GM23338 (cell line): ENCODE data around the gene S100A1. TPM values are rescaled to one million over a fixed set of nuclear protein-coding genes. Genes with fewer than 3 reads are reported as not detected.

Experiments
- ATAC-seq: fragments of 200-7000 bp; cut with Tn5 transposase; 3 replicates; pipeline ENCODE4 v1.9.1; 2020
- DNase-seq: peaks from one replicate; pipeline ENCODE4 v3.0.0-alpha.2; 2015; ENCODE audit warnings: low spot score
- H2AFZ ChIP-seq: fragments of 200-600 bp; sonication (generic); 2 replicates; pipeline ENCODE4 v1.8.0; 2016; ENCODE audit warnings: antibody characterized with exemption, mild to moderate bottlenecking, moderate library complexity
- H3F3A ChIP-seq: fragments of 200-600 bp; sonication (generic); replicated peaks from 2 replicates; pipeline ENCODE4 v1.8.0; 2017; ENCODE audit warnings: antibody characterized with exemption, mixed run types, low read depth
- H3K27ac ChIP-seq: fragments of 200-600 bp; sonication (generic); 2 replicates; pipeline ENCODE4 v1.6.1; 2016; ENCODE audit warnings: low read depth
- H3K27me3 ChIP-seq: fragments of 200-600 bp; sonication (generic); 2 replicates; pipeline ENCODE4 v1.8.0; 2016; ENCODE audit warnings: mild to moderate bottlenecking, mixed run types, moderate library complexity; ENCODE audit not compliant: insufficient read depth
- H3K36me3 ChIP-seq: fragments of 200-600 bp; sonication (generic); 2 replicates; pipeline ENCODE4 v1.8.0; 2016; ENCODE audit warnings: mild to moderate bottlenecking; ENCODE audit not compliant: insufficient read depth
- H3K4me1 ChIP-seq: fragments of 200-600 bp; sonication (generic); 2 replicates; pipeline ENCODE4 v1.8.0; 2016; ENCODE audit warnings: mild to moderate bottlenecking, moderate library complexity; ENCODE audit not compliant: insufficient read depth
- H3K4me2 ChIP-seq: fragments of 200-600 bp; sonication (generic); 2 replicates; pipeline ENCODE4 v1.7.1; 2017; ENCODE audit warnings: mixed run types
- H3K4me3 ChIP-seq: fragments of 200-600 bp; sonication (generic); 2 replicates; pipeline ENCODE4 v1.6.1; 2016; ENCODE audit warnings: mixed run types
- H3K79me2 ChIP-seq: fragments of 200-600 bp; sonication (generic); replicated peaks from 2 replicates; pipeline ENCODE4 v1.8.0; 2017; ENCODE audit warnings: mild to moderate bottlenecking; ENCODE audit not compliant: insufficient read depth
- H3K9me2 ChIP-seq: fragments of 200-600 bp; sonication (generic); 2 replicates; pipeline ENCODE4 v1.8.0; 2017; ENCODE audit not compliant: insufficient read depth
- H4K20me1 ChIP-seq: fragments of 200-600 bp; sonication (generic); replicated peaks from 2 replicates; pipeline ENCODE4 v1.8.0; 2017; ENCODE audit warnings: mild to moderate bottlenecking; ENCODE audit not compliant: insufficient read depth
- H3K27ac Mint-ChIP-seq: 2 replicates; pipeline ENCODE4 v1.8.0; 2020; ENCODE audit warnings: inconsistent platforms, mild to moderate bottlenecking, moderate library complexity, mixed read lengths
- H3K27me3 Mint-ChIP-seq: 3 replicates; pipeline ENCODE4 v1.8.0; 2022; ENCODE audit warnings: low read depth, mild to moderate bottlenecking, moderate library complexity, mixed read lengths, inconsistent platforms; ENCODE audit not compliant: insufficient read depth, poor library complexity
- H3K36me3 Mint-ChIP-seq: 3 replicates; pipeline ENCODE4 v1.8.0; 2021; ENCODE audit warnings: low read depth, mild to moderate bottlenecking, inconsistent platforms, moderate library complexity, mixed read lengths
- H3K4me1 Mint-ChIP-seq: 3 replicates; pipeline ENCODE4 v1.8.0; 2020; ENCODE audit warnings: mild to moderate bottlenecking, inconsistent platforms, mixed read lengths
- H3K4me3 Mint-ChIP-seq: 3 replicates; pipeline ENCODE4 v1.8.0; 2021; ENCODE audit warnings: moderate library complexity, mild to moderate bottlenecking, inconsistent platforms, mixed read lengths
- H3K9me3 Mint-ChIP-seq: 3 replicates; pipeline ENCODE4 v1.8.0; 2020; ENCODE audit warnings: moderate library complexity, mild to moderate bottlenecking, inconsistent platforms, mixed read lengths
- CREB1 ChIP-seq: fragments of 250-450 bp; sonication (Bioruptor Pico); IDR thresholded peaks from 2 replicates; pipeline ENCODE4 v1.5.0; 2020; ENCODE audit warnings: low read depth, mild to moderate bottlenecking, moderate library complexity
- JUNB ChIP-seq: IDR thresholded peaks from one replicate; pipeline ENCODE4 v1.6.1; 2016; ENCODE audit warnings: antibody characterized with exemption; ENCODE audit not compliant: unreplicated experiment
- ZNF331 ChIP-seq: fragments of 250-450 bp; sonication (Bioruptor Pico); IDR thresholded peaks from 2 replicates; pipeline ENCODE4 v1.5.0; 2020; ENCODE audit warnings: low read depth, mild to moderate bottlenecking, moderate library complexity
- ZNF462 ChIP-seq: fragments of 250-450 bp; sonication (Bioruptor Pico); IDR thresholded peaks from 2 replicates; pipeline ENCODE4 v1.5.0; 2020; ENCODE audit warnings: mild to moderate bottlenecking, moderate library complexity
- polyA plus RNA-seq: library from polyadenylated mRNA; unstranded; fragments of >200 nt; fragmentation: Nextera tagmentation; extraction: Ambion mirVana; gene quantifications from 2 replicates; pipeline ENCODE4 v1.2.1, GENCODE V29; 2016
- total RNA-seq: library from RNA; depleted of rRNA; stranded (reverse); fragments of >200 nt; shearing (Covaris generic); gene quantifications from 2 replicates; pipeline ENCODE4 v1.2.3, GENCODE V29; 2014
- TF ChIP-seq, protein P1 (sequence below): IDR thresholded peaks from 2 replicates; pipeline ENCODE4 v1.6.1; 2016; ENCODE audit warnings: antibody characterized with exemption
- TF ChIP-seq, protein P2 (sequence below), 2 experiments: fragments of 200-600 bp in 1 of 2; sonication (generic) in 1 of 2; conservative IDR thresholded peaks; 2 replicates each; pipeline versions ENCODE4 v1.5.1 to v1.6.1; 2016 to 2017; ENCODE audit warnings: antibody characterized with exemption in 2 of 2, low read depth in 2 of 2, mild to moderate bottlenecking in 2 of 2, moderate library complexity in 1 of 2
- TF ChIP-seq, protein P3 (sequence below): IDR thresholded peaks from one replicate; pipeline ENCODE4 v1.6.1; 2018; ENCODE audit warnings: antibody characterized with exemption; ENCODE audit not compliant: unreplicated experiment

S100A1 gene
- total and polyA plus RNA-seq, 2 experiments from 2014 or later, result 0.13 to 0.66 TPM

GRCh38 chr1:153612755-153613331 lies 15.4 kb upstream of the S100A1 start, which contains the start of gene S100A16 (continued):
- TF ChIP-seq, protein P1, sequence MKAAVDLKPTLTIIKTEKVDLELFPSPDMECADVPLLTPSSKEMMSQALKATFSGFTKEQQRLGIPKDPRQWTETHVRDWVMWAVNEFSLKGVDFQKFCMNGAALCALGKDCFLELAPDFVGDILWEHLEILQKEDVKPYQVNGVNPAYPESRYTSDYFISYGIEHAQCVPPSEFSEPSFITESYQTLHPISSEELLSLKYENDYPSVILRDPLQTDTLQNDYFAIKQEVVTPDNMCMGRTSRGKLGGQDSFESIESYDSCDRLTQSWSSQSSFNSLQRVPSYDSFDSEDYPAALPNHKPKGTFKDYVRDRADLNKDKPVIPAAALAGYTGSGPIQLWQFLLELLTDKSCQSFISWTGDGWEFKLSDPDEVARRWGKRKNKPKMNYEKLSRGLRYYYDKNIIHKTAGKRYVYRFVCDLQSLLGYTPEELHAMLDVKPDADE, result no peak
- TF ChIP-seq, protein P2, sequence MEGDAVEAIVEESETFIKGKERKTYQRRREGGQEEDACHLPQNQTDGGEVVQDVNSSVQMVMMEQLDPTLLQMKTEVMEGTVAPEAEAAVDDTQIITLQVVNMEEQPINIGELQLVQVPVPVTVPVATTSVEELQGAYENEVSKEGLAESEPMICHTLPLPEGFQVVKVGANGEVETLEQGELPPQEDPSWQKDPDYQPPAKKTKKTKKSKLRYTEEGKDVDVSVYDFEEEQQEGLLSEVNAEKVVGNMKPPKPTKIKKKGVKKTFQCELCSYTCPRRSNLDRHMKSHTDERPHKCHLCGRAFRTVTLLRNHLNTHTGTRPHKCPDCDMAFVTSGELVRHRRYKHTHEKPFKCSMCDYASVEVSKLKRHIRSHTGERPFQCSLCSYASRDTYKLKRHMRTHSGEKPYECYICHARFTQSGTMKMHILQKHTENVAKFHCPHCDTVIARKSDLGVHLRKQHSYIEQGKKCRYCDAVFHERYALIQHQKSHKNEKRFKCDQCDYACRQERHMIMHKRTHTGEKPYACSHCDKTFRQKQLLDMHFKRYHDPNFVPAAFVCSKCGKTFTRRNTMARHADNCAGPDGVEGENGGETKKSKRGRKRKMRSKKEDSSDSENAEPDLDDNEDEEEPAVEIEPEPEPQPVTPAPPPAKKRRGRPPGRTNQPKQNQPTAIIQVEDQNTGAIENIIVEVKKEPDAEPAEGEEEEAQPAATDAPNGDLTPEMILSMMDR (conservative IDR thresholded peaks at IDR 0.05; ENCODE audit: low read depth in 2 of 2), result no peak

- no peak overlapping the region for H3K27ac Mint-ChIP-seq
- peaks cover 53% of the 10 kb centered on the region for H3K4me1 Mint-ChIP-seq
- peaks cover 2% of the 10 kb centered on the region; the same call in 2 of the 3 replicates for H3K36me3 Mint-ChIP-seq
- Histone ChIP-seq H3K4me2 (peak overlapping the region; percentile 69; the same call in 1 of the 2 replicates), H3K36me3 (no peaks in the 10 kb centered on the region), H3K27ac (no peak overlapping the region), H3K27me3 (no peaks in the 10 kb centered on the region), H3F3A (no peaks in the 10 kb centered on the region; the same call in 1 of the 2 replicates), H3K4me3 (no peak overlapping the region), H3K79me2 (no peaks in the 10 kb centered on the region), H2AFZ (peak overlapping the region; percentile 85), H3K9me2 (no peaks in the 10 kb centered on the region), H4K20me1 (no peaks in the 10 kb centered on the region), H3K4me1 (peaks cover 26% of the 10 kb centered on the region)
- ATAC-seq, result no peak
- H3K4me3 Mint-ChIP-seq, result no peak overlapping the region
- DNase-seq, result no peak
- H3K27me3 Mint-ChIP-seq, result peaks cover 20% of the 10 kb centered on the region
- H3K9me3 Mint-ChIP-seq, result no peaks in the 10 kb centered on the region
- no peak for TF ChIP-seq ZNF331 (CRISPR knock-in tag)
- TF ChIP-seq, protein P3, sequence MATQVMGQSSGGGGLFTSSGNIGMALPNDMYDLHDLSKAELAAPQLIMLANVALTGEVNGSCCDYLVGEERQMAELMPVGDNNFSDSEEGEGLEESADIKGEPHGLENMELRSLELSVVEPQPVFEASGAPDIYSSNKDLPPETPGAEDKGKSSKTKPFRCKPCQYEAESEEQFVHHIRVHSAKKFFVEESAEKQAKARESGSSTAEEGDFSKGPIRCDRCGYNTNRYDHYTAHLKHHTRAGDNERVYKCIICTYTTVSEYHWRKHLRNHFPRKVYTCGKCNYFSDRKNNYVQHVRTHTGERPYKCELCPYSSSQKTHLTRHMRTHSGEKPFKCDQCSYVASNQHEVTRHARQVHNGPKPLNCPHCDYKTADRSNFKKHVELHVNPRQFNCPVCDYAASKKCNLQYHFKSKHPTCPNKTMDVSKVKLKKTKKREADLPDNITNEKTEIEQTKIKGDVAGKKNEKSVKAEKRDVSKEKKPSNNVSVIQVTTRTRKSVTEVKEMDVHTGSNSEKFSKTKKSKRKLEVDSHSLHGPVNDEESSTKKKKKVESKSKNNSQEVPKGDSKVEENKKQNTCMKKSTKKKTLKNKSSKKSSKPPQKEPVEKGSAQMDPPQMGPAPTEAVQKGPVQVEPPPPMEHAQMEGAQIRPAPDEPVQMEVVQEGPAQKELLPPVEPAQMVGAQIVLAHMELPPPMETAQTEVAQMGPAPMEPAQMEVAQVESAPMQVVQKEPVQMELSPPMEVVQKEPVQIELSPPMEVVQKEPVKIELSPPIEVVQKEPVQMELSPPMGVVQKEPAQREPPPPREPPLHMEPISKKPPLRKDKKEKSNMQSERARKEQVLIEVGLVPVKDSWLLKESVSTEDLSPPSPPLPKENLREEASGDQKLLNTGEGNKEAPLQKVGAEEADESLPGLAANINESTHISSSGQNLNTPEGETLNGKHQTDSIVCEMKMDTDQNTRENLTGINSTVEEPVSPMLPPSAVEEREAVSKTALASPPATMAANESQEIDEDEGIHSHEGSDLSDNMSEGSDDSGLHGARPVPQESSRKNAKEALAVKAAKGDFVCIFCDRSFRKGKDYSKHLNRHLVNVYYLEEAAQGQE, result no peak
- TF ChIP-seq CREB1, result no peak
- TF ChIP-seq ZNF462 (CRISPR knock-in tag), result no peak
- TF ChIP-seq JUNB, result no peak
- TF ChIP-seq, protein P2 (conservative IDR thresholded peaks at IDR 0.05; ENCODE audit: low read depth in 2 of 2), result no peak
These were observed 14.8 kb upstream of the S100A1 start for GRCh38 chr1:153613406-153613805.
